SK-N-MC (cell line): Measurements from ENCODE around the gene ADGRL3.

Experiments
- EZH2 ChIP-seq: fragments of 200-600 bp; sonication (generic); IDR thresholded peaks from one replicate; pipeline ENCODE4 v1.6.1; 2017; ENCODE audit warnings: antibody characterized with exemption
- FOXP2 ChIP-seq: optimal IDR thresholded peaks from 2 replicates; pipeline ENCODE3; 2011; ENCODE audit warnings: mild to moderate bottlenecking, moderate library complexity; ENCODE audit not compliant: insufficient read depth; ENCODE audit errors: extremely low read length, control extremely low read depth
- POLR2AphosphoS5 ChIP-seq: IDR thresholded peaks from 2 replicates; pipeline ENCODE4 v1.6.1; 2012; ENCODE audit warnings: mild to moderate bottlenecking, low read depth, low read length, borderline replicate concordance

- TF ChIP-seq EZH2, result no peak
- TF ChIP-seq POLR2AphosphoS5, result no peak
- TF ChIP-seq FOXP2, result no peak
These were observed 195.6 kb downstream of the ADGRL3 start for GRCh38 chr4:61395754-61396153.
